Measurements from ENCODE around the gene PNPLA2.

Gene PNPLA2

GRCh38 chr11:816433-816779, 2.3 kb upstream of the PNPLA2 start:
- no peak for DNase-seq (ENCODE audit: low read depth in 2 of 2)

DNA sequence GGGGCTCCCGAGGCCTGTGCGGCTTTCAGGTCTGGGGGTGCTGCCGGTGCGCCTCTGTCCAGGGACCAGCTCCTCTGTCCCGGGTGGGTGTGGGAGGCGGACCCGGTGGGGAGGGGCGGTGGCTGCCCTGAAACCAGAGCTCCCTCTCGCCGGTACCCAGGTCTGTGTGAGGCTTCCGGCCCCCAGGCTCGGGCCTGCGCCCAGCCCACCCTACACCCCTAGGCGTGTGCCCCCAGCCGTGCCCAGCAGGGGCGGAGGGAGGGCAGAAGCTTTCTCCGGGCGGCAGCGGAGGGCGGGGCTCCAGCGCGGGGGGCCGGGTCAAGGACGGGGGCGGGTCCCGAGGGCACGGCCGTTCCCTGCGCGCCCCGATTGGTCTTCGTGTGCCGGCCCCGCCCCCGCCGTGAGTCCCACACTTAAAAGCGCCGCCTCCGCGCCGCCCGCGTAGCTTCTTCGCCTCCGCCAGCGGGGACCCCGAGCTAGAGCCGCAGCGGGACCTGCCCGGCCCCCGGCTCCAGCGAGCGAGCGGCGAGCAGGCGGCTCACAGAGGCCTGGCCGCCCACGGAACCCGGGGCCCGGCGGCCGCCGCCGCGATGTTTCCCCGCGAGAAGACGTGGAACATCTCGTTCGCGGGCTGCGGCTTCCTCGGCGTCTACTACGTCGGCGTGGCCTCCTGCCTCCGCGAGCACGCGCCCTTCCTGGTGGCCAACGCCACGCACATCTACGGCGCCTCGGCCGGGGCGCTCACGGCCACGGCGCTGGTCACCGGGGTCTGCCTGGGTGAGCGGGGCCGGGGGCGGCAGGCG, 616 bp downstream of the PNPLA2 start:
- peak; percentile 82 to 90 for DNase-seq (ENCODE audit: low read depth in 2 of 2)

DNA sequence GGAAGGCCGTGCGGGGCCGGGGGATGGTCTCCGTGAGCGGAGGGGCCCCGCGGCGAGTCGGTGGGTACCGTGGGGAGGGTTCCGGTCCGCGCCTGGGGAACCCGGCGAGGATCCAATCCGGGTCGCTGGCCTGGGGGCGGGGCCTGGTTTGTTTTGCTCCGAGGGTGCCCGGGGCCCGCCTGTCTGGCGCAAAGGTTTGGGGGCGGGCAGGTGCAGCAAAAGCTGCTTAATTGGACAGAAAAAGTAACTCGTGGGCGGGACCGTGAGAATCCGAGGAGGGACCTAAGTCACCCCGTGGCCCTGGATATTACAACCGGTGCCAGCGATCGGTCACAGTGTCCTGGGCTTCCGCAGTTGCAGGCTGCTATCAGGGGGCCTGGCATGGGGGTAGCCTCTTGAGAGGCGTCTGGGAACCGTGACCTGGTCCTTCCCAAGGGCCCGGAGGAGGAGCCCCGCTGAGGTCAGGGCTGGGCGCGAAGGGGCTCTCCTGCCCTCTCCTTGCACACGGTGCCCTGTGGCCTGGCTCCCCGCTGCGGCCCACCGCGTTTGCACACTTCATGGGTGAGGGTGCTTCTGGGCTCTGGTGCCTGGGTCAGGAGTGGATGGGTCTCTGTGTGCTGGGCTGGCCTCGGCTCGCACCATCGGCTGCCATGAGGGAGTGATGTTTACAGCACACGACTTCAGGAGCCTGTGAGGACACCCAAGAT, 1.4 kb downstream of the PNPLA2 start:
- peak; percentile 85 to 92 for DNase-seq (ENCODE audit: low read depth in 2 of 2)

DNA sequence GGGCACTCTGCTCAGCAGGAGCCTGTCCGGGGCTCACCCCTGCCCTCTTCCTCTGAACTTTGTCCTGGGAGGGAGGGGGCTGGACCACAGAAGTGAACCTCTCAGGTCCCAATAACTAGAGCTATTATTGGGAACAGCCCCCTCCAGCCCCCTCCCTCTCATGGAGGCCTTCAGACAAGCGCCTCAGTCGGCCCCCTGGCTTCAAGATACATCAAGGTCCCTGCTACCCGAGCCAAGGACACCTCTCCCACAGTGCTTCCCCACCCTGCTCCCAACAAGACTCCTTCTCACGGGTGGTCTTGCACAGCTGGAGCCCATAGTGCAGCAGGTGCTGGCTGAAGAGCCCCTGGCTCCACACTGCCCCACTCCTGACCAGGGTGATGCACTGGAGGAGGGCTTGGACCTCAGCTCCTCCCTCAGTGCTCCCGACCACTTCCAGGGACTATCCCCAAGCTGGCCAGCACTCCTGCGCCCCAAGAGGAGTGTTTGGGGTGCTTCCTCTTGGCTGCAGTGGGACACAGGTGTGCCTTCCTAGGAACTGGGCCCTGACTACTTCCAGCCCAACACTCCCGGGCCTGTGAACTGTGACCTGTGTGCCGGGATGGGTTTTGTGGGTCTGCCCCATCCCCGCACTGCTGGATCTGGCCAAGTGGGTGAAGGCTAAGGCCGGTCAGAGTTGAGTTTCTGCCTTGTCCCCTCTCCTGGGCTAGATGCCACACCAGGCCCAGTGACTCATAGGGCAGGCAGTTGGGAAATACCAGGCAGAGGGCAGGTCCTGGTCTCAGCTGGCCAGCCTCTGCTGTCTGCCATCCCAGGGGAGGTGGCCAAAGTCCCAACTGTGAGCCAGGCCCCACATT, 2.2 kb downstream of the PNPLA2 start:
- DNase-seq (ENCODE audit: low read depth in 2 of 2) = no peak

- DNase-seq (ENCODE audit: low read depth in 2 of 2) = no peak
Measured at GRCh38 chr11:821512-822371, 3.0 kb downstream of the PNPLA2 start.

DNA sequence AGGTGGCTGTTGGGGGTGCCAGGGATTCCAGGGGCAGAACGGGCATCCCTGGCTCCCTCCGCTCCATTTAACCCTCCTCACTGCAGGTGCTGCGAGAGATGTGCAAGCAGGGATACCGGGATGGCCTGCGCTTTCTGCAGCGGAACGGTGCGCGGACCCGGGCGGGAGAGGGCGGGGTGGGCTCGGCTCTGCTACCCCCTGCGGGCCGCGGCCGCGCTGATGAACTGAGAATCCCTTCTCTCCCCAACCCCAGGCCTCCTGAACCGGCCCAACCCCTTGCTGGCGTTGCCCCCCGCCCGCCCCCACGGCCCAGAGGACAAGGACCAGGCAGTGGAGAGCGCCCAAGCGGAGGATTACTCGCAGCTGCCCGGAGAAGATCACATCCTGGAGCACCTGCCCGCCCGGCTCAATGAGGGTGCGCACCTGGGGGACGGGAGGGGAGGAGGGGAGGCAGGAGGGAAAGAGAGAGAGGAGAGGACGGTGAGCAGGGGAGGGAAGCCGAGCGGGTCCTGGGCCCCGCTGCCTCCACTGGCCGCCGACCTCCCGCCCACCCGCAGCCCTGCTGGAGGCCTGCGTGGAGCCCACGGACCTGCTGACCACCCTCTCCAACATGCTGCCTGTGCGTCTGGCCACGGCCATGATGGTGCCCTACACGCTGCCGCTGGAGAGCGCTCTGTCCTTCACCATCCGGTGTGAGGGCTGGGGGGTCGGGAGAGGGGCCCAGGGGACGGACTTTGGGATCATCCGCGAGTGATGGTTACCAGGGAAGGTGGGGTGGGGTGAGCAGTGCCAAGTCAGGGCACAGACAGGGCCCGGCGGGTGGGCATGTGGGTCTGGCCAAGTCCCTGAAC, 5.0 kb downstream of the PNPLA2 start:
- DNase-seq (ENCODE audit: low read depth in 2 of 2) = no peak

GRCh38 chr11:824292-824880, 5.7 kb downstream of the PNPLA2 start:
- DNase-seq (ENCODE audit: low read depth in 2 of 2) = no peak

GRCh38 chr11:824942-825341, 6.2 kb downstream of the PNPLA2 start:
- no peak for DNase-seq (ENCODE audit: low read depth in 2 of 2)

GRCh38 chr11:825366-826226, 6.9 kb downstream of the PNPLA2 start:
- DNase-seq (ENCODE audit: low read depth in 2 of 2) = no peak

DNA sequence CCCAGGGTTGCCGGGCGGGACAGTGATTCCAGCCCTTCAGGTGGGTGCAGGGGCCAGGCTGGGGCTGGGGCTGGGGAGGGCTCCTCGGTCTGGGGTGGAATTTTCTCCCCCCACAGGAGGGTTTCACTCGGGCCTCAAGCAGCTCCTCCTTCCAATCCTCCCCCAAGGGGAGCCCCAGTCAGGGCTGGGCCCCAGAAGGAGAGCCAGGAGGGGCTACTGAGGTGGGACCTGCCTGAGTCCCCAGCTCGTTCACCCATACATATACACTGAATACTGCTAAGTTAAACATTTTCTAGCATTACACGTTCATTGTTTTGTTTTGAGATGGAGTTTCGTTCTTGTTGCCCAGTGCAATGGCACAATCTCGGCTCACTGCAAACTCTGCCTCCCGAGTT, 7.5 kb downstream of the PNPLA2 start:
- DNase-seq (ENCODE audit: low read depth in 2 of 2) = no peak

DNA sequence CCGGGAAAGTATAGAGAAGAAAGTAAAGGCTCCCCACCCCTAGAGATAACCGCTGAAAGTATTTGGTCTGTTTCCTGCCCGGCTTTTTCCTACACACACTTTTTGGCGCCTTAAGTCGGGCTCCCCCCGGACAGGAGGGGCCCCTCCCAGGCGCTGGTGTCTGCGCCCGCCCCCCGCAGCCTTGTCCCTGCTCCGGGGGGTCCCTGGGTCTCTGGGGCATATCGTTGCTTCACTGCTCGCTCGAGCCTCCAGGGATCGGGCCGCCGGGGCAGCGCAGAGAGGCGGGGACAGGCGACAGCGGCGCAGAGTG, 8.1 kb downstream of the PNPLA2 start:
- no peak for DNase-seq (ENCODE audit: low read depth in 2 of 2)

DNA sequence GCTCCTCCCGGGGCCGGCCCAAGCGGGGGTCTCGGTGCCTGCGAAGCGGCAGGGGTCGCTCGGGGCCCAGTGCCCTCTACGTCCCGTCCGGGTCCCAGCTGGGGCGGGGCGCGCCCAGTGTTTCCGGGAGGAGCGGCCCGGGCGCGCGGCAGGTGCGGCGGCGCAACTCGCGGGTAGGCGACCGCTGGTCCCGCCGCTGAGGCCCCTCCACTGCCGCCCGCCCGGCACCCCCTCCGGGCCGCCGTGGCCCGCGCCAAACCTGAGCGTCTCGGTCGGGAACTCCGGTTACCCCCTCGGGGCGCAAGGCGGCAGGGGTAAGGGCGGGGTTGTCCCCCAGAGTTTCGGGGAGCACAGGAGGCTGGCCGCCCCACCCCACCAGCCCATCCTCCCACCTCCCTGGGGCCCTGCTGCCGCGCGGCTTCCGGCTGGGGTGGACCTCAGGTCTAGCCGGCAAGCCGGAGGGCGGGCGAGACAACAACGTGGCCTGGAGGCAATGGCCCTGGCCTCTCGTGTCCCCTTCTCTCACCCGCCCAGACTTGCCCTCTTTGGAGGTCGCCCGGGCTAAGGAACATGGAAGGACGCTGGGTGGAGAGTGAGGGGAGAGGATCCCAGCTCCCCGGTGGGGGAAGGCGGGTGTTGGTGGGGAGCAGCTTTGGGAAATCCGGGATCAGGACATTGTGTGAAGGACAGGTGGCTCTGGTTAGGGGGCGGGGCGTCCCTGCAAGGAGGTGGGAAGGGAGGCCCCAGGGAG, 8.6 kb downstream of the PNPLA2 start:
- no peak for DNase-seq (ENCODE audit: low read depth in 2 of 2)

DNA sequence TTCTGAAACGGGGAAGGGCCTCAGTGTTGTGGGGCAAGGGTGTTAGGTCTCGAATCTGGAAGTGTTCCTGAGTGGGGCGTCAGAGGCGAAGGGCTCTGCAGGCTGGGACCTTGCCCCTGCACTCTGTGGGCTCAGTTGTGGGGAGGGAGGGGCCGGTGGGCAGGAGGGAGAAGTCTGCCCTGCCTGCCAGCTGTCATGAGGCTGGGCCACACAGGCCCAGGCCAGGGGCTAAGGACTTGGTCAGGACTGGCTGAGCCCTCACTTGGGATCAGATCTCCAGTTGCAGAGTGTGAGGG, 9.1 kb downstream of the PNPLA2 start, which contains the start of gene CRACR2B:
Gene CRACR2B (plus strand): TSS at position 23 of the 296 bp plus-strand sequence. CDS start 689 bp downstream, outside the sequence.
- no peak for DNase-seq (ENCODE audit: low read depth in 2 of 2)

DNA sequence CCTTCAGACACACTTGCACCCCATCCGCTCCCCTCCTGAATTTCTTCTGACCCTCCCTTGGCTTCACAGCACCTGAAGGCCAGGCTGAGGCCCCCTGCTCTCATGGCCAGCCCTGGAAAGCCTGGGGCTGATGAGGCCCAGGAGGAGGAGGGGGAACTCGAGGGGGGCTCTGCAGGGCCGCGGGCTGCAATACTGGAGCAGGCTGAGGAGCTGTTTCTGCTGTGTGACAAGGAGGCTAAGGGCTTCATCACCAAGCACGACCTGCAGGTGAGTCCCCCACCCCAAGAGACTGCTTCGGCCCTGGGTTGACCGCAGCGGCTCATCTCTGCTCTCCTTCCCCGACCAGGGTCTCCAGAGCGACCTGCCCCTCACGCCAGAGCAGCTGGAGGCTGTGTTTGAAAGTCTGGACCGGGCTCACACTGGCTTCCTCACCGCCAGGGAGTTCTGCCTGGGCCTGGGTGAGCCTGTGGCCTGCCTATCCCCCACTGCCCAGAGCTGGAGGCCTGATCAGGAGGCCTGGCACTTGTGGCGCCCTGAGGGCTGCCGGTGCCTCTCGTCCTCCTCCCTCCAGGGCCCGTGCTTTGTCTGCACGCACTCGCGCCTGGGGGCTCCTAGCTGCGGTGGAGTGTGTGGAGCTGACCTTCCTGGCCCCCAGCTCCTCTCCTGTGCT, 9.9 kb downstream of the PNPLA2 start:
- no peak for DNase-seq (ENCODE audit: low read depth in 2 of 2)

DNA sequence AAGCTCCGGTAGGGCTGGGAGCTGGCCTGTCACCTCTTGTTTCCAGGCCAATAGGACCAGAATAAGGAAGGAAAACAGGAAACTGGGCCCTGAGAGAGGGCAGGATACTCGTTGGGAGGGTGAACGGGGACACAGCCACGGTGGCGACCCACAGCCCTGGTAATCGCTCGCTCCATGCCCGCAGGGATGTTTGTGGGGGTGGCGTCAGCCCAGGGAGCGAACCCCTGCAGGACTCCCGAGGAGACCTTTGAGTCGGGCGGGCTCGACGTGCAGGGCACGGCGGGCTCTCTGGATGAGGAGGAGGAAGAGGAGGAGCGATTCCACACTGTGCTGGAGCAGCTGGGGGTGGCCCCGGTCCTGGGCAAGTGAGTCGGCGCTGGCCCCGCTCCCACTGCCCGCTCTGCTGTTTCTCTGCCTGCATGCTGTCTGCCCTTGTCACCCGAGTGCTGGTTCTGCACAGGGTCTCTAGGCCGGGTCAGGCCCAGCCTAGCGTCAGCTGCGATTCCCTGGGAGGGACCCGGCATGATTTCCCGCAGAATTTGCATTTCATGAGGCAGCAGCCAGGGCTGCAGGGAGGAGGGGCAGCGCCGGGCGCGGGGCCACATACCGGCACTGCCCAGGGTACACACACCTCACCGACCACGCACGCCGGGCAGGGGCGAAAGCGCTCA, 10.6 kb downstream of the PNPLA2 start:
- no peak for DNase-seq (ENCODE audit: low read depth in 2 of 2)

- no peak for DNase-seq (ENCODE audit: low read depth in 2 of 2)
Measured at GRCh38 chr11:829847-830294, 11.2 kb downstream of the PNPLA2 start.

GRCh38 chr11:830295-831117, 11.8 kb downstream of the PNPLA2 start:
- DNase-seq (ENCODE audit: low read depth in 2 of 2) = peak in 1 of 2 donors; percentile 50
